Upper lobe of left lung (tissue), 4 donors: ENCODE results near the gene PFKP.

Experiments
- CTCF ChIP-seq, 6 experiments: fragments of 450-650 bp in 4 of 6; fragments of 200-600 bp in 2 of 6; sonication (generic) in 2 of 6; IDR thresholded peaks; one replicate each; pipeline ENCODE4 v1.5.1; 2016 to 2019; ENCODE audit warnings: antibody characterized with exemption in 6 of 6
- POLR2A ChIP-seq, 4 donors: fragments of 450-650 bp; IDR thresholded peaks; one replicate each; pipeline ENCODE4 v1.5.1; 2016 to 2017; ENCODE audit warnings: antibody characterized with exemption in 4 of 4, mild to moderate bottlenecking in 2 of 4
- POLR2AphosphoS5 ChIP-seq, 2 donors: sonication (generic); formaldehyde crosslinking; IDR thresholded peaks; one replicate each; pipeline ENCODE4 v1.5.1; 2017; ENCODE audit warnings: antibody characterized with exemption in 2 of 2

DNA sequence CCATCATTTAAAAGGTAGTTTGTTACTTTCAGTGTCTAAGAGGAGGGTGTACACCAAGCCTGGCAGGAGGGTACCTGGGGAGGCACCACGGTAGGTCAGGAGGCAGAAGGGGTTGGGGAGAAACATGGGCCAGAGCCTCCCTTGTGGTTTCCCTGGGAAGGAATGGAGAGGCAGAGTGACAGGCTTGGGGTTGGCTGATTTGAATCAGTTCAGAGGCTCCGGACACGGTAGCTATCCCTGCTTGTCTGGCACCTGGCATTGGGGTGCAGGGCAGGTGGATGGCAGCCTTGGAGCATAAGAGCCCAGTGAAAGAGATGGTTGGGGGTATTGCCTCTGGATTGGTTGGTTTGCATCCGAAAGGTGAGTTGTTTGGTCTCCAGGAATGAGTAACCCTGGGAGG lies 30.2 kb upstream of the PFKP start:
- TF ChIP-seq CTCF (IDR thresholded peaks at IDR 0.05) (no peak), POLR2AphosphoS5 (IDR thresholded peaks at IDR 0.05) (no peak), POLR2A (IDR thresholded peaks at IDR 0.05) (no peak)
